Activated naive CD4-positive, alpha-beta T cell treated with anti-CD3 and anti-CD28 coated beads, Interleukin-2, amount 50 U/mL, for 72 hours (primary cell): ENCODE data around the gene PCDHB7. TPM values are rescaled to one million over a fixed set of nuclear protein-coding genes. Genes with fewer than 3 reads are reported as not detected.
"Not testable (repeated sequence)": the region's sequence is repeated elsewhere in the genome, so short reads cannot be mapped to it uniquely, and the experiment has no call there.

Experiments used
- ATAC-seq, 2 donors: fragments of 150-1000 bp; cut with Tn5 transposase; 2 replicates each; pipeline ENCODE4 v1.10.0; 2021; ENCODE audit warnings: mild to moderate bottlenecking in 2 of 2, moderate library complexity in 2 of 2
- DNase-seq, 2 donors: peaks; one replicate each; pipeline ENCODE4 v3.0.0; 2021 to 2022; ENCODE audit warnings: low spot score in 2 of 2
- H3K27ac Mint-ChIP-seq, 2 donors: one replicate each; pipeline ENCODE4 v1.8.0; 2022; ENCODE audit warnings: mild to moderate bottlenecking in 2 of 2, mixed read lengths in 2 of 2
- H3K36me3 Mint-ChIP-seq, 2 donors: one replicate each; pipeline ENCODE4 v1.8.0; 2022; ENCODE audit warnings: mixed read lengths in 2 of 2
- H3K9me3 Mint-ChIP-seq, 2 donors: one replicate each; pipeline ENCODE4 v1.8.0; 2022; ENCODE audit warnings: mixed read lengths in 2 of 2
- total RNA-seq, 2 donors: library from RNA; stranded (reverse); gene quantifications; one replicate each; pipeline ENCODE4 v1.2.3, GENCODE V29; 2022

Gene PCDHB7
- total RNA-seq, 2 donors from 2014 or later, result not detected

- no peak for DNase-seq
- peaks cover 36 to 42% of the 10 kb centered on the region in 2 donors for H3K36me3 Mint-ChIP-seq
- ATAC-seq, result no peak
- no peak within 1 kb of the TSS for H3K27ac Mint-ChIP-seq
- peaks cover 22 to 32% of the 10 kb centered on the region in 2 donors for H3K9me3 Mint-ChIP-seq
These were observed 27.2 kb downstream of the PCDHB7 start, which contains the start of gene PCDHB11 for GRCh38 chr5:141199359-141200235. Gene PCDHB11, plus strand, starts transcription at chr5:141199627. Its CDS starts 148 bp downstream, at chr5:141199775.

GRCh38 chr5:141201126-141201525 lies 28.7 kb downstream of the PCDHB7 start:
- ATAC-seq, DNase-seq, H3K27ac Mint-ChIP-seq: not testable (repeated sequence)
- Mint-ChIP-seq H3K9me3 (peaks cover 22 to 27% of the 10 kb centered on the region in 2 donors), H3K36me3 (peaks cover 27 to 39% of the 10 kb centered on the region in 2 donors)

- ATAC-seq, DNase-seq: not testable (repeated sequence)
- peak overlapping the region in 1 of 2 donors; percentile 50 for H3K27ac Mint-ChIP-seq
- peaks cover 18 to 22% of the 10 kb centered on the region in 2 donors for H3K9me3 Mint-ChIP-seq
- H3K36me3 Mint-ChIP-seq, result peaks cover 21 to 35% of the 10 kb centered on the region in 2 donors
These were observed 29.2 kb downstream of the PCDHB7 start for GRCh38 chr5:141201646-141202045.

- H3K9me3 Mint-ChIP-seq, result peaks cover 4 to 10% of the 10 kb centered on the region in 2 donors
- ATAC-seq (no peak), DNase-seq (no peak)
- H3K27ac Mint-ChIP-seq, result no peak within 1 kb of the TSS
- H3K36me3 Mint-ChIP-seq, result peaks cover 17 to 23% of the 10 kb centered on the region in 2 donors
These were observed 36.0 kb downstream of the PCDHB7 start, which contains the start of gene PCDHB12 for GRCh38 chr5:141208478-141208877. Gene PCDHB12, plus strand, starts transcription at chr5:141208719. Its CDS starts 189 bp downstream, at chr5:141208908.

GRCh38 chr5:141210281-141210680 lies 37.8 kb downstream of the PCDHB7 start:
- H3K27ac Mint-ChIP-seq, ATAC-seq, DNase-seq: not testable (repeated sequence)
- Mint-ChIP-seq H3K9me3 (peaks cover 12 to 14% of the 10 kb centered on the region in 2 donors), H3K36me3 (peaks cover 27 to 32% of the 10 kb centered on the region in 2 donors)

GRCh38 chr5:141210849-141211248 lies 38.4 kb downstream of the PCDHB7 start:
- not testable (repeated sequence) for ATAC-seq, DNase-seq, H3K27ac Mint-ChIP-seq
- Mint-ChIP-seq H3K9me3 (peaks cover 13 to 14% of the 10 kb centered on the region in 2 donors), H3K36me3 (peaks cover 30 to 34% of the 10 kb centered on the region in 2 donors)

GRCh38 chr5:141213656-141214339 lies 41.4 kb downstream of the PCDHB7 start, which contains the start of gene PCDHB13:
Gene PCDHB13, plus strand, starts transcription at chr5:141213919. Its CDS starts 205 bp downstream, at chr5:141214124.
- peaks cover 17 to 19% of the 10 kb centered on the region in 2 donors for H3K9me3 Mint-ChIP-seq
- H3K36me3 Mint-ChIP-seq, result peaks cover 38 to 45% of the 10 kb centered on the region in 2 donors
- not testable (repeated sequence) for DNase-seq

GRCh38 chr5:141214583-141214982 lies 42.1 kb downstream of the PCDHB7 start:
- not testable (repeated sequence) for H3K27ac Mint-ChIP-seq
- peaks cover 31 to 43% of the 10 kb centered on the region in 2 donors for H3K36me3 Mint-ChIP-seq

More at GRCh38 chr5:141213656-141214339, 41.4 kb downstream of the PCDHB7 start, which contains the start of gene PCDHB13:
- H3K27ac Mint-ChIP-seq, ATAC-seq: not testable (repeated sequence)

GRCh38 chr5:141215504-141215903 lies 43.1 kb downstream of the PCDHB7 start:
- not testable (repeated sequence) for DNase-seq, H3K27ac Mint-ChIP-seq, ATAC-seq
- Mint-ChIP-seq H3K36me3 (peaks cover 32 to 45% of the 10 kb centered on the region in 2 donors), H3K9me3 (peaks cover 23 to 30% of the 10 kb centered on the region in 2 donors)

More at GRCh38 chr5:141214583-141214982, 42.1 kb downstream of the PCDHB7 start:
- not testable (repeated sequence) for DNase-seq, ATAC-seq
- H3K9me3 Mint-ChIP-seq, result peaks cover 19 to 22% of the 10 kb centered on the region in 2 donors

GRCh38 chr5:141216035-141216434 lies 43.6 kb downstream of the PCDHB7 start:
- not testable (repeated sequence) for H3K27ac Mint-ChIP-seq, DNase-seq, ATAC-seq
- Mint-ChIP-seq H3K36me3 (peaks cover 29 to 44% of the 10 kb centered on the region in 2 donors), H3K9me3 (peaks cover 25 to 28% of the 10 kb centered on the region in 2 donors)

GRCh38 chr5:141223112-141223783 lies 50.8 kb downstream of the PCDHB7 start, which contains the start of gene PCDHB14:
Gene PCDHB14, plus strand, starts transcription at chr5:141223343. Its CDS starts 163 bp downstream, at chr5:141223506.
- ATAC-seq (no peak), DNase-seq (no peak)
- peaks cover 18 to 46% of the 10 kb centered on the region in 2 donors for H3K36me3 Mint-ChIP-seq
- H3K27ac Mint-ChIP-seq, result no peak within 1 kb of the TSS
- H3K9me3 Mint-ChIP-seq, result peaks cover 17 to 21% of the 10 kb centered on the region in 2 donors

- H3K27ac Mint-ChIP-seq, DNase-seq, ATAC-seq: not testable (repeated sequence)
- Mint-ChIP-seq H3K9me3 (peaks cover 16 to 20% of the 10 kb centered on the region in 2 donors), H3K36me3 (peaks cover 18 to 36% of the 10 kb centered on the region in 2 donors)
These were observed 52.4 kb downstream of the PCDHB7 start for GRCh38 chr5:141224844-141225243.

GRCh38 chr5:141225421-141225820 lies 53.0 kb downstream of the PCDHB7 start:
- DNase-seq, H3K27ac Mint-ChIP-seq, ATAC-seq: not testable (repeated sequence)
- H3K36me3 Mint-ChIP-seq, result peaks cover 12 to 30% of the 10 kb centered on the region in 2 donors
- H3K9me3 Mint-ChIP-seq, result peaks cover 12 to 14% of the 10 kb centered on the region in 2 donors
